ENCODE results near the gene ERCC2.
A peak's percentile ranks its signal among the peaks of the same experiment; 100 is the strongest.
"Not testable (repeated sequence)": the region's sequence is repeated elsewhere in the genome, so short reads cannot be mapped to it uniquely, and the experiment has no call there.

ERCC2 gene

DNA sequence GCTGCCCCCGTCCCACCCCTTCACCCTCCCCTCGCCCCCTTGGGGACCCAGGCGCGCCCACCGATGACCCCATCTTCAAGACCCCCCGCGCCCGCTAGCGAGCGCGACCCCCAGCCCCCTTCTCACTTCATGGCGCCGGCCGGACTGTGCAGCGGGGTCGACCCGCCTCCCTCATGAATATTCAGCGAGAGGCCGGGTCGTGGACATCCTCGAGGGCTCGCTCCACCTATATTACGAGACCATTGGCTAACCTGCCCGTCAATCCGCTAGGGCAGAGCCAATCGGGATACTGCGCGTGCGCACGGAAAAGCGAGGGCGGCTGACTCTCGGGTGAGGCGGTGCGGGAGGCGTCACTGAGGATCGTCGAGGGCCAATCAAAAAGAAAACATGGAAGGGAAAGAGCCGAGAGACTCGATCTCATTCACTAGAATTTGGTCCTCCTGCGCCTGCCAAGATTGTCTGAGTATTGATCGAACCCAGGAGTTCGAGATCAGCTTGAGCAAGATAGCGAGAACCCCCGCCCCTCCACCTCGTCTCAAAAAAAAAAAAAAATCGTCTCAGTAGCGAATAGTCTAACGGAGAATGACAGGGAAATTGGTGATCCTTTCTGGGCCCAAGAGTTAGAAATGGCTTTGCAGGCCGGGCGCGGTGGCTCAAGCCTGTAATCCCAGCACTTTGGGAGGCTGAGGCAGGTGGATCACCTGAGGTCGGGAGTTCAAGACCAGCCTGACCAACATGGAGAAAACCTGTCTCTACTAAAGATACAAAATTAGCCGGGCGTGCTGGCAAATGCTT is at the start of gene ERCC2:
Gene ERCC2 (minus strand): TSS at position 164 of the 795 bp plus-strand sequence. CDS start 33 bp downstream, at position 131.
- peak; percentile 100 for DNase-seq (ENCODE audit: low read depth in 1 of 2, low spot score in 1 of 2)

DNA sequence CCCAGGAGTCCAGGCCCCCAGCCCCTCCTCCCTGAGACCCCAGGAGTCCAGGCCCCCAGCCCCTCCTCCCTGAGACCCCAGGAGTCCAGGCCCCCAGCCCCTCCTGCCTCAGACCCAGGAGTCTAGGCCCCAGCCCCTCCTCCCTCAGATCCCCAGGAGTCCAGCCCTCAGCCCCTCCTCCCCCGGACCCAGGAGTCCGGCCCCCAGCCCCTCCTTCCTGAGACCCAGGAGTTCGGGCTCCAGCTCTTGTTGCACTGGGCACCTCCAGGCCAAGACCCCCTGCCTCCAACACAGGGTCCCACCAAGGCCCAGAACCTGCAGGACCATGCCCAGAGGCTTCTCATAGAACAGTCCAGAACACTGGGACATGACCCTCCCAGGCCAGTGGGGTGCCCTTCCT is 49.5 kb upstream of the ERCC2 start:
- DNase-seq (ENCODE audit: low read depth in 1 of 2, low spot score in 1 of 2), result no peak

DNA sequence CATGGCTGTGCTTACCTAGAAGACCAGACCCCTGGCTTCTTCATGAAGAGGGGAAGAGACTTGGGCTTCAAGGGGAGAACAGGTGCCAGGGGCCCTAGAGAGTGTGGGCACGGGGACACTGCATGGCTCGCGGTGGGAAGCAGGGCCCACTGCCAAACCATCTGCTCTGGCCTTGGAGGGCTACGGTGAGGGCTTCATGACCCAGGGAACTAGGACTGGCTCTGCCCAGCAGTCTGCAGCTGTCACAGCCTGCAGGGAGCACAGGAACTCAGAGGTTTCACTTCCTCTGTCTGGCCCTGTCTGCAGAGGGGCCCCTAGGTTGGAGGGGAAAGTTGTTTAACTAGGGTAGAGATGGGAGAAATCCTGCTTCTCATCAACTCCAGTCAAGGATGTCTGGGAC is 49.0 kb upstream of the ERCC2 start:
- no peak for DNase-seq (ENCODE audit: low read depth in 1 of 2, low spot score in 1 of 2)

DNA sequence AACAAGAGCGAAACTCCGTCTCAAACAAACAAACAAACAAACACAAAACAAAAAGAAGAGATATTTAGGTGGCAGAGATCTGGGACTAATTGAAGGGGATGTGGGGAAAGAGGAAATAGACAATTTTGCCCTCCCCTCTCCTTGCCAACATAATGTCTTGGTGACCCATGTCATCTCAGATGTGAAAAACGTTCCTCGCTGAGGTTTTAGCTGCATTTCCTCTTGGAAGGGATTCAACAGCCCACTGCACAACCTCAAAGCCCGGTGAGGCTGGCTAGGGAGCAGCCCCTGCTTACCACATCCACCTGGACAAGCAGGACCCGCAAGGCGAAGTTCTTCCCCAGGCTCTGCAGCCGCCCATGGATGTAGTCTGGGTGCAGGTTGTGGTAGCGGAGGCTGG is 48.4 kb upstream of the ERCC2 start:
- DNase-seq (ENCODE audit: low read depth in 1 of 2, low spot score in 1 of 2), result no peak

DNA sequence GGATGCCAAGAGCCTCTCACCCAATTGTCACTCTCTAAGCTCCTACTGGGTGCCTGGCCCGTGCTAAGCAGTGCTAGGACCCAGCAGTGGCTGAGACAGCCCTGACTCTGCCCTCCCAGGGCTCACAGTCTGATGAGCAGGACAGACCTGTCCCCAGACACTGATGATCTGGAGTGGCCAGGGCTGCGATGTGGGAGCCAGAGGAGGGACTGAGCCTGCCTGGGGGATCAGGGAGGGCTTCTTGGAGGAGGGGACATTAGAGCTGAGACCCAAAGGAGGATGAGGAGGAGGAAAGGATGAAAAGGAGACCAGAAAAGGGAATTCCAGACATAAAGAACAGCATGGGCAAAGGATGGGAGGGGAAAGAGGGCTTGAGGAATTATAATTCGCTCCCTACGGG is 46.8 kb upstream of the ERCC2 start:
- no peak for DNase-seq (ENCODE audit: low read depth in 1 of 2, low spot score in 1 of 2)

DNA sequence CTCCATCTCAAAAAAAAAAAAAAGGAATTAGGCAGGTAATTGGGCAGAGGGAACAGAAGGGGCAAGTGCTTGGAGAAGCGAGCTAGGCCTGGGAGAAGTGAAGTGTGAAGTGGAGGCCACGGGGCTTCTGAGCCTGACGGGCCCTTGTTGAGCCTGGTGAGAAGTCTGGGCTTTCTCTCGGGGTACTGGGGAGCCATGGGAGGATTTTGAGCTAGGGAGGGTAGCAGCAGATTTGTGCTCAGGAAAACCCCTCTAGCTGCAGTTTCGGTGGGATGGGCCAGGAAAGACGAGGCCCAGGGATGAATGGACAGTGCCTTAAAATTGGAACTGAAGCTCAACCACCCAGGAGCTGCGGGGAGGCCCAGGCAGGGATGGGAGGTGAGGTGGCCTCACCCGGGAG is 44.1 kb upstream of the ERCC2 start:
- no peak for DNase-seq (ENCODE audit: low read depth in 1 of 2, low spot score in 1 of 2)

DNA sequence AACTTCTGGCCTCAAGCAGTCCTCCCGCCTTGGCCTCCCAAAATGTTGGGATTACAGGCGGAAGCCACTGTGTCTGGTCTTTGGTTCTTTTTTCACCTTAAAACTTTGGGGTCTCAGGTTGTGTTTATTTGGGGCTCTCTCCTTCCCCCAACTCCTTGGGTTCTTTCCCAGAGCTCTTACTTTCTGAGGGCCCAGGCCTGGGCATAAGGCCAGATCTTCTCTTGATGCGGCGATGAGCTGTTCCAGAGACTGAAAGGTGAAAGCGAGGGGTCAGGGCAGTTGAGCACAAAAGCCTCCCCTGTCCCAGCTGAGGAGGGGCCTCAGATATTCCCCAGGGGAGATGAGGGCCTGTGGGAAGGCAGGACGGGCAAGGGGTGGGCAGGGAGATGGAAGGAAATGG is 43.1 kb upstream of the ERCC2 start:
- no peak for DNase-seq (ENCODE audit: low read depth in 1 of 2, low spot score in 1 of 2)

DNA sequence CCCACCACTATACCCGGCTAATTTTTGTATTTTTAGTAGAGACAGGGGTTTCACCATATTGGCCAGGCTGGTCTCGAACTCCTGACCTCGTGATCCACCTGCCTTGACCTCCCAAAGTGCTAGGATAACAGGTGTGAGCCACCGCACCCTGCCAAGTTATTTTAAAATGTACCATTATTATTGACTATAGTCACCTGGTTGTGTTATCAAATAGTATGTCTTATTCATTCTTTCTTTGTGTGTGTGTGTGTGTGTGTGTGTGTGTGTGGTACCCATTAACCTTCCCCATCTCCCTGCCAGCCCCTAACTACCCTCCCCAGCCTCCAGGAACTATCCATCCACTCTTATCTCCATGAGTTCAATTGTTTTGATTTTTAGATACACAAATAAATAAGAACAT is 40.0 kb upstream of the ERCC2 start:
- DNase-seq (ENCODE audit: low read depth in 1 of 2, low spot score in 1 of 2), result not testable (repeated sequence)

DNA sequence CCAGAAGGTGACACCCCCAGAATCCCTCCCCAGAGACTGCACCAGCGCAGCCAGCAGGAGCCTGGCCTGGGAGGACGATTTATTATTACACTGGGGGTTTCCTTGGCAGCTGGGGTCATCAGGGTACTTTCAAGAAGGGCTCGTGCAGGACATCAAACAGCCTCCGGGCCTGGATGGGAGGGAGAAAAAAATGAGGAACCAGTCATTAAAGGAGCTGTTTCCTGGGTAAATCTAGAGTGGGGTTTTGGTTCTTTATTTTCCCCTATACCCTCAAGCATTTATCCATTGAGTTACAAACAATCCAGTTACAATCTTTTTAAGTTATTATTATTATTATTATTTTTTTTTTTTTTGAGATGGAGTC is 39.2 kb upstream of the ERCC2 start:
- no peak for DNase-seq (ENCODE audit: low read depth in 1 of 2, low spot score in 1 of 2)

DNA sequence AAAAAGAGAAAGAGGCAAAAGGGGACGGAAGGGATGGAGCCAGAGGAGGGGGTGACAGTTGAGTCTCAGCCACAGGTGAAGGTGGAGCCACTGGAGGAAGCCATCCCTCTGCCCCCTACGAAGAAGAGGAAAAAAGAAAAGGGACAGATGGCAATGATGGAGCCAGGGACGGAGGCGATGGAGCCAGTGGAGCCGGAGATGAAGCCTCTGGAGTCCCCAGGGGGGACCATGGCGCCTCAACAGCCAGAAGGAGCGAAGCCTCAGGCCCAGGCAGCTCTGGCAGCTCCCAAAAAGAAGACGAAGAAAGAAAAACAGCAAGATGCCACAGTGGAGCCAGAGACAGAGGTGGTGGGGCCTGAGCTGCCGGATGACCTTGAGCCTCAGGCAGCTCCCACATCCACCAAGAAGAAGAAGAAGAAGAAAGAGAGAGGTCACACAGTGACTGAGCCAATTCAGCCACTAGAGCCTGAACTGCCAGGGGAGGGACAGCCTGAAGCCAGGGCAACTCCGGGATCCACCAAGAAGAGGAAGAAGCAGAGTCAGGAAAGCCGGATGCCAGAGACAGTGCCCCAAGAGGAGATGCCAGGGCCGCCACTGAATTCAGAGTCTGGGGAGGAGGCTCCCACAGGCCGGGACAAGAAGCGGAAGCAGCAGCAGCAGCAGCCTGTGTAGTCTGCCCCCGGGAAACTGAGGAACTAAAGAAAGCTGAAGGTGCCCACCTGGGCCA is 38.6 kb upstream of the ERCC2 start:
- DNase-seq (ENCODE audit: low read depth in 1 of 2, low spot score in 1 of 2), result no peak

DNA sequence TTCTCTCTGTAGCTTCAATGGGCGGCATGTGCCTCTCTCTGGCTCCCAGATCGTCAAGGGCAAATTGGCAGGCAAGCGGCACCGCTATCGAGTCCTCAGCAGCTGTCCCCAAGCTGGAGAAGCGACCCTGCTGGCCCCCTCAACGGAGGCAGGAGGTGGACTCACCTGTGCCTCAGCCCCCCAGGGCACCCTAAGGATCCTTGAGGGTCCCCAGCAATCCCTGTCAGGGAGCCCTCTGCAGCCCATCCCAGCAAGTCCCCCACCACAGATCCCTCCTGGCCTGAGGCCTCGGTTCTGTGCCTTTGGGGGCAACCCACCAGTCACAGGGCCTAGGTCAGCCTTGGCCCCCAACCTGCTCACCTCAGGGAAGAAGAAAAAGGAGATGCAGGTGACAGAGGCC is 37.7 kb upstream of the ERCC2 start:
- no peak for DNase-seq (ENCODE audit: low read depth in 1 of 2, low spot score in 1 of 2)

DNA sequence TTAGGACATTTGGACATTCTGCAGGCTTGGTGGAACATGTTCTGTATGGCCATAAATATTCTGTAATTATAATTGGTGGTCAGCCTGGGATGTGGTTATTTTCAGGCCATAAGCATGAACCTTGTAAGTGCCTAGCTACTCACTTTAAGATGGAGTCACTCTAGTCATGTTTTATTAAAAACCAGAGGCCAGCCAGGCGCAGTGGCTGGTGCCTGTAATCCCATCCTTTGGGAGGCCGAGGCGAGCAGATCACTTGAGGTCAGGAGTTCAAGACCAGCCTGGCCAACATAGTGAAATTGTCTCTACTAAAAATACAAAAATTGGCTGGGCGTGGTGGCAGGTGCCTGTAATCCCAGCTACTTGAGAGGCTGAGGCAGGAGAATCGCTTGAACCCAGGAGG is 37.2 kb upstream of the ERCC2 start:
- not testable (repeated sequence) for DNase-seq (ENCODE audit: low read depth in 1 of 2, low spot score in 1 of 2)

DNA sequence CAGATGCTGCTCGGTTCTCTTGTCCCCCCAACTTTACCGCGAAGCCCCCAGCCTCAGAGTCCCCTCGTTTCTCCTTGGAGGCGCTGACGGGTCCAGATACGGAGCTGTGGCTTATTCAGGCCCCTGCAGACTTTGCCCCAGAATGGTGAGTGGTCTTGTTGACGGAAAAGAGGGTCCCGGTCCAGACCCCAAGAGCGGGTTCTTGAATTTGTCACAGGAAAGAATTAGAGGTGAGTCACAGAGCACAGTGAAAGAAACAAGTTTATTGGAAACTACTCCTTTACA is 36.7 kb upstream of the ERCC2 start:
- no peak for DNase-seq (ENCODE audit: low read depth in 1 of 2, low spot score in 1 of 2)

DNA sequence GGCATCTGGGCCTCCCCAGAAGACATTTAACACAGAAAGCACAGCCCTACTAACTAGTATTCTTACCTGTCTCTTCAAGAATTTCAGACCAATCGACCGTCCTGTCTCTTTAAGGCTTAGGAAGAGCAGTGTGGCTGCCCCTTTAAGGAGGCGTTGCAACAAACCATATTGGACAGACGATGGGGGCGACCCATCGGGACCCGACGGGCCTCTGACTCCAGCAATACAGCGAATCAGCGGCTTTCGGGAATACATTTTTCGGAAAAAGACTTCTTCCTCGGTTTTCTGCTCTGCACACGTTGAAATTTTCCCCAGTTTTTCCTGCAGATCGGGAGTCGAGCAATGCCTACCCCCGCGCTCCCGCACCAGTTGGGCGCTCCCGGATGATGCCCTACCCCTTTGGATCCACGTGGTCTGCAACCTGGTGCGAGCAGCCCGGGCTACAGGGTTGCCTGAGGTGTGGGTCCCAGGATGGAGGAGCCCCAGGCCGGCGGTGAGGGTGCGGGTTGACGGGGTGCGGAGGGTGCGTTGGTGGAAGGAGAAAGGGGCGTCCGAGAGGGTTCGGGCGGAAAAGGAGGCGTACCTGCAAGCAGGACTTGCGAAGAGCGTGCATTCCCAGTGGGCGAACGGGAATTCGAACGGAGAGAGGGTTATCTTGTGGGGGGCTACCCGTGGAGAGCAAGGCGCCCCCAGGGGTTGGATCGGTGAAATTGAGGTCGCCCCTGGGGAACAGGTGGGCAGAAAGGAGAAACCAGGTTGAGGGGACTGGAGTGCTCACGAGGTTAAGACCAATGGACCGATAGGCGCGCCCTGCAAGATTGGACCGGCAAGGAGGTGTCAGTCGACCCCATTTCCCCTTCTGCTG is 36.1 kb upstream of the ERCC2 start, which contains the start of gene POLR1G:
Gene POLR1G (plus strand): TSS at position 419 of the 865 bp plus-strand sequence. CDS start 53 bp downstream, at position 472.
- DNase-seq (ENCODE audit: low read depth in 1 of 2, low spot score in 1 of 2), result peak; percentile 72 to 77

DNA sequence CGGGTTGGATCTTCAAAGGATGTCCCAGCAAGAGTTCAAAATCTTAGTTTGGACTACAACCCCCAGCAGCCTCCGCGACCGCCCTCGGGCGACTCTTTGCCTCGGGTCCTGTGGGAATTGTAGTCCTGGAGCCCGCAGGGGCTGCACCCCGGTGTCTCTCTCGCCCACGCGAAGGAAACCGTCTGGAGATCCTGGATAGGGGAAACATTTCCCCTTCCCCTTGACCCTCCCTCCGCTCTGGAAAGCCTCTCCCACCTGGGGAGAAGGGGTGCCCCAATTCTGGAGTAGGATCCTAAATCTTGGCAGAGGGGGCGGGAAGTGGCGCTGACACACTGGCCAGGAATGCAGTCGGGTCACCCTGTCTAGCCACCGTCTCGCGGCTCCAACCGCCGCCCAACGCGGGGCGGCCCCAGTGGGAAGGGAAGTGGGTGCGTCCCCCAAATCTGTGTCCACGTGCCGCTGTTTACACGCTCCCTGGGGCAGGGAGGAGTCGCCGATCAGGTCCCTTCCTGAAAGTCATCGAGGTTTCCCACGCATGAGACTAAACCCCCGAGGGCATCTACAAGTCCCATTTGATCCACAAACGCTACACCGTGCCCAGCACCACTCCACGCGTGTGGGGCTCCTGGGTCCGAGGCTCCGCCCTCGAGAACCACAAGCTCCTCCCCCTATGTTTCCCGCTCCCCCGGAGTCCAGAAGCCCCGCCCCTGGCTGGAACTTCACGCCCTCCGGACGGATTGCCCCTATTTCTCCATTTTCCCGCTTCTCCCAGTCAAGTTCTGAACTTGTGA is 35.3 kb upstream of the ERCC2 start:
- DNase-seq (ENCODE audit: low read depth in 1 of 2, low spot score in 1 of 2), result peak; percentile 61 to 79

DNA sequence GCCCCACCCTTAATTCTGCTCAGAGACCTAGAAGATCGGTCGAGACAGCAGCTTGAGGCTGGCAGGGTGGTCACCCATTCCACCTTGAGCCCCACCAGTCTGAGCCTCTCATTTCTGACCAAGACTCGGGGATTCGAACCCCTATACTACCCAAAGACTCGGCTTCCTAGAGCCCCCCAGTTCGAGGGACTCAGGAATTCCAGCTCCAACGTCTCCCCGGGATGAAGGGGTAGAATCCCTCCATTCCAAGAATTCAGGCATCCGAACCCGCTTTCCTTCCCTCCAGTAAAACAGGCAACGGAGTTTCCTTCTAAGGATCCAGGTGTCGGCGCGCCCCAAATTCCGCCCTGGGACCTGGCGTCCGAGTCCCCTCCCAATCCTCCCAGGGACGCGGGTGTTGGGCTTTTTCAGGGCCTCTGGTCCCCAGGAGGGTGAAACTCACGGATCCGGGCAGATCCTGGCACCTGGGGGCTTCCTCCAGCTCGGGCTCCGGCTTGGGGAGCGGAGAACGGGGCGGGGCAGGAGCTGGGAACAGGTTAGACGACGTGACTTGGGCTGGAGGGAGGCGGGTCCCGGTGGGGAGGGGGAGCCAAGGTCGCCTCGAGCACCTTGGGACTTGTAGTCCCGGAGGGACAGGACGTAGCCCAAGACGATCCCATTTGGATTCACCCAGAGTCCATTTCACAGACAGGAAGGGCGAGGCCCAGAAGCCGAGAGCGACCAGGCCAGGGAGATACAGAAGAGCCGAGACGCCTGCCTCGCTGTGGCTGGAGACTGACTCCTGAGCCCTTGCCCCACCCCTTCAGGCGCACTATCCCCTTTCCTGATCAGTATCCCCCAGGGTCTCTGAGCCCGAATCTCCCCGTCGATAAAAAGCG is 34.4 kb upstream of the ERCC2 start, which contains the start of gene PPP1R13L:
Gene PPP1R13L (minus strand): TSS at position 513 of the 878 bp plus-strand sequence. CDS start 6,751 bp downstream, outside the sequence.
- peak in 1 of 2 donors; percentile 35 for DNase-seq (ENCODE audit: low read depth in 1 of 2, low spot score in 1 of 2)

DNA sequence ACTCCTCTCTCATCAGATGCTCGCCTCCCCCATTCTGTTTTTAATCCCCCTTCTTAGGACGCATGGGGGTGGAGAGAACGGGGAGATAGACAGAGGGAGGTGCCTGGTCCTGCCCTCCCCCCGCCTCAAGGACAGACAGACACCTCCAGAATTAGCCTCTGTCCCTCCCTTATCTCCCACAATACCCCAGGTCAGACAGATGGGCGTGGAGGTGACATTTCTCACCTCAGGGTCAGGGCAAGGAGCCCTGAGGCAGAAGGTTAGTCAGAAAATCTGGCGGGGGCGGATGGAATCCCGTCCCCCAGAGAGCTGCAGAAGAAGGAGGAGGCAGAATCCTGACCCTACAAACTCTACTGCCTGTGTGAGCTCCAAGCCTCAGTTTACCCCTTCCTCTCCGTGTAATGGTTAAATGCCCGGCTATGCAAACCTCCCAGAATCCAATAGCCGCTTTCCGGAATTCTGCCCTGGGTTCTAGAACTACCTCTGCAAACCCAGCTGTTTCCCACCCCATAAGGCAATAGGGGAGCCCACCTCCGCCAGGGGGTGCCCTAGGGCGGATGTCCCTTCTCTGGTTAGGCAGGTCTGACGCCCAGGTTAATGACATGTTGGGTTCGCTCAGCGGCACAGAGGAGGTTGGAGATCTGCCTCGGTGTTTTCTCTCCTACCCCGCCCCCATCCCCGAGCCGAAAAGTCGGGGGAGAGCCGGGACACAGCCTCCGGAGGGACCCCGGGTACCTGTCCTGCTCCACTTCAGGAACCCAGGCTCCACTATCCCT is 33.6 kb upstream of the ERCC2 start:
- DNase-seq (ENCODE audit: low read depth in 1 of 2, low spot score in 1 of 2), result peak; percentile 22 to 39

DNA sequence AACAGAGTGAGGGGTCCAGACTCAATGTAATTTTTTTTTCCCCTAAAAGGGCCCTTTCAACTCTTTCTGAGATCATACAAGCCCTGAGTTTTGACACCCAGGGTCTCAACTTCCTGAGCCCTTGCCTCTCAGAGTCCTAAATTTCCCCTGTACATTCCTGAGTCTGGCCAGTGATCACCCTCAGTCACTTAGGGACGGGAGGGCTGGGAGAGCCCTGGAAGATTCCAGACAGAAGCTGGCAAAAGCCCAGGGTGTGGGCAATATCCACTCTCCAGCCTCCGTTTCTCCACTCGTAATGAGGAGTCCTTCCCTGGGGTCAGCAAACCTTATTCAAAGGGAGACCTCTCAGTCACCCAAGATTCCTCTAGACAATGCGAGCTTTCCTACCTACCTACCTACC is 32.9 kb upstream of the ERCC2 start:
- DNase-seq (ENCODE audit: low read depth in 1 of 2, low spot score in 1 of 2), result no peak

Data from activated CD4-positive, alpha-beta T cell treated with anti-CD3 and anti-CD28 coated beads, Interleukin-2, amount 50 U/mL, for 24 hours (primary cell).